GM19240 (cell line): ENCODE data around the gene VTI1A.
"Not testable (repeated sequence)": the region's sequence is repeated elsewhere in the genome, so short reads cannot be mapped to it uniquely, and the experiment has no call there.

ENCODE experiments used
- DNase-seq: peaks from one replicate; pipeline ENCODE4 v3.0.0; 2011; ENCODE audit warnings: low spot score; ENCODE audit not compliant: insufficient read length

Gene VTI1A

GRCh38 chr10:112542823-112543222 lies 95.8 kb downstream of the VTI1A start:
- DNase-seq, result not testable (repeated sequence)

- DNase-seq, result no peak
These were observed 99.5 kb downstream of the VTI1A start for GRCh38 chr10:112546474-112546873.

DNA sequence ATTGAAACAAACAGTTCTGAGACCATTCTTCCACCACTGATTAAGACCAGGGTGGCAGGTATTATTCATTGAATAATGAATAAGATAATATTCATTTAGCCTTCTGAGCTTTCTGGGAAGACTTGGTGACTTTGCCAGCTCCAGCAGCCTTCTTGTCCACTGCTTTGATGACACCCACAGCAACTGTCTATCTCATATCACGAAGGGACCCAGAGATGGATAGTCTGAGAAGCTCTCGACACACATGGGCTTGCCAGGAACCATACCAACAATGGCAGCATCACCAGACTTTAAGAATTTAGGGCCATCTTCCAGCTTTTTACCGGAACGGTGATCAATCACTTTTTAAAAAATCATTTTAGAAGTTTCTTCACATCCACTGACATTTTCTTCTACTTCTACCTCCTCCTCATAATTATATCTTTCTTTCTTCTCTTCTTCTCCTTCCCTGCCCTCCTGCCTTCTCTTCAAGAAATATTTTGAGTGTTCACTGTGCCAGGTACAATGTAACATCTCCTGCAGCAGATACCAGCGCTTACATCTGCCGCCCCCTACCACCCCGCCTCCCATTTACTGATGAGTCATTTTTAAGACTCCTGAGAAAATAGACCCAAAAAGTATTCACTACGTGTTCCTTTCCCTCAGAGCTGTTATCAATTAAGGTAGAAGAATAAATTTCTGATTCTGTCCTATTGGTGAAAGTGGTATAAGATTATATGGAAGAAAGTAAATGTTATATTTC lies 101.7 kb downstream of the VTI1A start:
- no peak for DNase-seq

DNA sequence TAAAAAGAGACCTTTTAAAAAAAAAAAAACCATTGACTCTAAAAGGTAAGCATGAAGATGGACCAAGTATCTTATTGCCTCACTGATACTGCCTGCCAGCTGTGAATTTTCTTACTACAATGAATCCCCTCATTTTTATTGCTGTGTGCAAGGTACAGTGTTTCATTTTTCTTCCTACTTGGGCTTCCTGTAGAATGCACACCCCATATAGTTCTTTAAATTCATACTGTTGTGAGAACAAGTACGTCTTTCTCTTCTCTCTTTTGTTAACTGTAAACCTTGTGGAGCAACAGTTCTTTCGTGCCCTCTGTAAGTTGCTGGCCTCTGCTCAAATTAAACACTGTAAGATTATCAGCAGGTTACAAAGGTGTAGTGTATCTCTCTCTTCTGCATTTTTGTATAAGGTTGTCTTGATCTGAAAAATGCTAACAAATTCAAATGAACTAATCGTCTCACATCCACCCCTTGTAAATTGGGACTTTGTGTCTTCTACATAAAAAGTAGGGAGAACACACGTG lies 105.6 kb downstream of the VTI1A start:
- no peak for DNase-seq

GRCh38 chr10:112553315-112553714 lies 106.3 kb downstream of the VTI1A start:
- DNase-seq, result no peak

GRCh38 chr10:112554263-112554662 lies 107.2 kb downstream of the VTI1A start:
- no peak for DNase-seq

- DNase-seq, result no peak
These were observed 110.2 kb downstream of the VTI1A start for GRCh38 chr10:112557197-112557596.

GRCh38 chr10:112558476-112559142 lies 111.6 kb downstream of the VTI1A start:
- DNase-seq, result no peak

DNA sequence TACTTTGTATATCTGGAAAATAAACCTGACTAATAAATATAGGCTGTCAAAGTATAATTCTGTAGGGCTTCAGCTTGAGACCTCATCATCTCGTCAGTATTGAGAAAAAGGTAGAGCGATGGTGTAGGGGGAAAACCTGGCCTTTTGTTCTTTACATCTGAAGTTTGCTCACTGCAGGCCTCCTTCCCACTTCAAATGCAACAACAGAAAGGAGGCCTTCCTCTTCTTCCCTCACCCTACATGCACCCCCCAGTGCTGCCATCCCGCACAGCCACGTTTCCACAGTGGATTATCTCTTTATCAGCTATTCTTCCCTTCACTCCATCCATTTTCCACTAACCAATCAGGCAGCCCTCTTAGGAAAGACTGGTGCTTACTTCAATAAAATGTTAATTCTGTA lies 112.3 kb downstream of the VTI1A start:
- no peak for DNase-seq

- DNase-seq, result no peak
These were observed 115.1 kb downstream of the VTI1A start for GRCh38 chr10:112562122-112562521.

DNA sequence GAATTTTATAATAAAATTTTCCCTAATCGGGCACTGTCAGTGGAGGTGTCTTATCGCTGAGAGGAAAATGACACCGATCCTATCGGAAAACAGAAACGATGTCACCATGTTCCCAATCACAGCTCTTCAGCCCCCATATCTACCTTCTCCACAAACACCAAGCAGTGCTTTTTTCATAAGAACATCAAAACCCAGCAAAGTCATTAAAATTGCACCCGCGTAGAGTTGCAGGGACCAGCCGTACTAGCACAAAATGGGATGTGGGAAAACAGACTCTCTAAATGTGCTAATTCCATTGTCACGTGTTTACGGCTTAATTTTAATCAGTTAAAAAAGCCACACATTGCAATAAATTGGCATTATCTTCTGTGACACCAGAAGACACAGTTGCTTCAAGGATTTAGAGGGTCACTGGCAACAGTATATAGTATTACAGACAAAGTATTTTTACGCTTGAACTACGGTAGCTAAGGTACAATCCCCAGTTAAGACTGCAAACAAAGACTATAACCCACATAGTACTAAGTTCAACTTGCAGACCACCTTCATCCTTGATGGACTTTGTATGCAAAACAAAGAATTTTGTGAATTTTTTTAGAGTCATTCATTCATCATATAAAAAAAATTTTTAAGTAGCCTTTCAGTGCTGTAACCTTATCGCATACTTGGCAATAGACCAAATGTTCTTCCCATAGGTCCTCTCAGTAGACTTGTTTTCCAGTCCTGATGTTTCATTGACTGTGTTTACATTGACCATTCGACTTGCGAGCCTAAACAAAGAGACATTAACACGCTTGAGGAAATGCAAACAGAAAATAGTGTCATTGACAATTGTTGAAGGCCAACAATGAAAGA lies 116.0 kb downstream of the VTI1A start:
- DNase-seq, result no peak

DNA sequence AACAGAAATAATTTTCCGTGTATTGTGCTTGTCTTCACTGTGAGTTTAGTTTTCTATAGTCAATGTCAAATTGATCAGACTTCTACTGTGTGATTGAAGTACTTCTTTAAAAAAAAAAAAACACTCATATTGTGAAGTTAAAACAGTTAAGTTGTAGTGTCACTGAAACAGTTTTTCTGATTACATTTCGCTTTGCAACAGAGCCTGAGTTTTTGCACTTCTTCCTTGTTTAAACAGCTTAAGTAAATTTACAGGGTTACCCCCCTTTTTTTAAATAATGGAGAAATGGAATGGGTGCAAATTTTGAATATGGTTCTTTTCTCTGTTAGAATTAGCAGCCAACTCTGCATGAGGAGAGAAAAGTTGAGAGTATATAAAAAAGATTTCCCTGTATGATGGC lies 117.3 kb downstream of the VTI1A start:
- no peak for DNase-seq

GRCh38 chr10:112565434-112566053 lies 118.5 kb downstream of the VTI1A start:
- no peak for DNase-seq

GRCh38 chr10:112570585-112570984 lies 123.6 kb downstream of the VTI1A start:
- DNase-seq, result no peak

GRCh38 chr10:112579578-112579977 lies 132.6 kb downstream of the VTI1A start:
- no peak for DNase-seq

DNA sequence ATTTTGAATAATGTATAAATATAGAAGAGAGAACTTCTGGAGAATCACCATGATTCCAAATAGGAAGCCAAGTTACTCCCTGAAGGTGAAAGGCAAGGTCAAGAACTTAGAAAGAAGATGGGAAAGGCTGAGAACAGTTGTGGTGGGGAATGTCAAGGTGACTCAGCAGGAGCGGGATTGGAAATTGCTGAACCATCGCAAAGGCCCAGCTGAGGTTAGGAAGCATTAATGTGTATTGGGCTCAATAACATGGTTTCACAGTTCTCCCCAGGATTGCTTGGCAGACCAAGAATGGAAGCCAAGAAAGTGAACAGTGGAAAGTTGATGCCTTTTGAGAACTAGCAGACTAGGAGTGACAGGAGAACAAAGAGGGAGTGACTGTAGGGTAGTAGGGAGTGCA lies 133.3 kb downstream of the VTI1A start:
- DNase-seq, result no peak

DNA sequence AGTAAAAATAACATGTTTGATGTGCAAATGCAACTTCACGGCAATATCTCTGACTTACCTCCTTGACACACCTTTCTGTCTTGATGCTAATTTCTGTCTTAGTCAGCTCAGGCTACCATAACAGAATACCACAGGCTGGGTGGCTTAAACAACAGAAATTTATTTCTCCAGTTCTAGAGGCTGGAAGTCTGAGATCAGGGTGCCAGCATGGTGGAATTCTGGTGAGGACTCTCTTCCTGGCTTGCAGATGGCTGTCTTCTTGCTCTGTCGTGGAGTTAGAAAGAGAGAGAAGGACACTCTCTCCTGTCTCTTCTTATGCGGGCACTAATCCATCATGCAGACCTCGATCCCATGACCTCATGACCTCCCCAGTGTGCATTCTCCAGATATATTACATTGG lies 134.9 kb downstream of the VTI1A start:
- DNase-seq, result no peak

DNA sequence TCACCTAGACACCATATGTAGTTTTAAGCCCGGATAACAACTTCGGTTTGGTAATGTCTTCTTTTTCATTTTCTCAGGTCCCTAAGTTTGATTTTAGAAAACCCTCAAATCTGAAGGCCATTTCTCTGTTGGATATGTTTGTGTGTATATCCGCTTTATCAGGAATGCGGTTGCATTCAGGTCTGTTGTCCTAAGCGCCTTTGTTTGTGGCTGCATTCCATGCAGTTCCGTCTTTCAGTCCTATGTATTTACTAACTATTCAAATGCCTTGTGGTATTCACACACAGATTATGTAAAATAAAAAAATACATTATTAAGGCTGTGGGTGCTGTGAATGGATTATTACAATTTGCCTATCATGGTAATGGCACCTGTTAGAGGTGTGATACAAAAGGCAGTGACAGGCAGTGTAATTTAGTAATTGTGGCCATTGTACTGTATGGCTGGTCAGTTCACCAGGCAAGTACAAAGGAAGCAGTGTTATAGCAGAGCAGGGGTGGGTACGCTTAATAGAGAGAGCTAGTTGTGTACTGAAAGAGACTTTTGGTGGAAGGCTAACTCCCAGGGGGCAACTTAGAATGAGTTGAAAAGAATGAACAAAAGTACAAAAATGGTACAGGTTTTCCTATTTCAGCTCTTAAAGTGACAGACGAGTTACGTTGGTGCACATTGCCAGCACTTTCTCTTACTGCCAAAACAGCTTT lies 136.4 kb downstream of the VTI1A start:
- no peak for DNase-seq

DNA sequence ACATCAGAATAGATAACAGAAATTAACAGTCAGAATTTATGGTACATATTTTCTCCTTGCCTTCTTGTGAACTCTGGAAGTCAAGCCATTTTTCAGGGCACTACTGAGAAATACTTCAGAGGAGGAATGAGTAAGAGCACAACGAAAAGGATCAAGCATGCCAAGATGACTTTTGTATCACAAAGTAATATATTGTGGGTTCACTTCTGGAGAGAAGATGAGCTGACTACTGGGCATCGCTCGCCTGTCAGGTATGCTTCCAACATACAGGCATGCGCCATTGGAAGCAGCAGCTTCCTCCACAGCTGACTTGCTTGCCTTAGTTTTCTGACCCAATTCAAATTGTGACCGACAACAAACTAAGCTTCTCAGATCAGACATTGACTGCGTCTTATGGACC lies 137.3 kb downstream of the VTI1A start:
- no peak for DNase-seq

DNA sequence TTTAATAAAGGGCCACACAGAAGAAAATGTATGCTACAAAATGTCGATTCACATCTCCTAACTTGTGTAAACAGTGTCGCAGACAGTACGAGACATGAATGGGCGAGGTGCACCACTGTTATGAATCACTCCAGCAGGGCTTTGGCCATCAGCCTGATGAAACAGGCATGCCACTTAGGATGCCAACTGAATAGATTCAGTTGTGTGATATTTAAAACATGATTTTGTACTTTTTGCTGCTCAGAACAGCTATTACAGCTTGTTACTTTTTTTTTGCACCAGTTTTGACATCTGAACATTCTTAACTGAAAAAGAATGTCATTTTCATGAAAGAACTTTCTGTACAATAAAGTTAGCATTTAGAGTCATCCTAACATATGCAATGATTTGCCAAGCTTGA lies 138.1 kb downstream of the VTI1A start:
- no peak for DNase-seq

GRCh38 chr10:112585960-112586359 lies 138.9 kb downstream of the VTI1A start:
- DNase-seq, result no peak
